ENCODE data around the gene YPEL5. TPM values are rescaled to one million over a fixed set of nuclear protein-coding genes. Genes with fewer than 3 reads are reported as not detected.

Gene YPEL5
- total RNA-seq, 1 experiment from 2014 or later = 14.8 TPM

- no peak for DNase-seq (ENCODE audit: low spot score)
Observed at GRCh38 chr2:30164131-30164925, 17.5 kb downstream of the YPEL5 start.

- peak; percentile 89 for DNase-seq (ENCODE audit: low spot score)
Observed at GRCh38 chr2:30165050-30165520, 18.3 kb downstream of the YPEL5 start.

- no peak for DNase-seq (ENCODE audit: low spot score)
Observed at GRCh38 chr2:30165617-30166016, 18.8 kb downstream of the YPEL5 start.

- DNase-seq (ENCODE audit: low spot score) = no peak
Observed at GRCh38 chr2:30172627-30173026, 25.8 kb downstream of the YPEL5 start.

GRCh38 chr2:30177440-30177839 lies 30.6 kb downstream of the YPEL5 start:
- no peak for DNase-seq (ENCODE audit: low spot score)

- no peak for DNase-seq (ENCODE audit: low spot score)
Observed at GRCh38 chr2:30177956-30178355, 31.1 kb downstream of the YPEL5 start.

GRCh38 chr2:30178618-30179434 lies 32.0 kb downstream of the YPEL5 start:
- DNase-seq (ENCODE audit: low spot score) = no peak

GRCh38 chr2:30179536-30179935 lies 32.7 kb downstream of the YPEL5 start:
- no peak for DNase-seq (ENCODE audit: low spot score)

- no peak for DNase-seq (ENCODE audit: low spot score)
Observed at GRCh38 chr2:30180226-30180625, 33.4 kb downstream of the YPEL5 start.

GRCh38 chr2:30181176-30181575 lies 34.4 kb downstream of the YPEL5 start:
- DNase-seq (ENCODE audit: low spot score) = no peak

GRCh38 chr2:30184035-30184434 lies 37.2 kb downstream of the YPEL5 start:
- DNase-seq (ENCODE audit: low spot score) = no peak

GRCh38 chr2:30185178-30185577 lies 38.4 kb downstream of the YPEL5 start:
- no peak for DNase-seq (ENCODE audit: low spot score)

GRCh38 chr2:30188292-30188691 lies 41.5 kb downstream of the YPEL5 start:
- no peak for DNase-seq (ENCODE audit: low spot score)

- no peak for DNase-seq (ENCODE audit: low spot score)
Observed at GRCh38 chr2:30190637-30191036, 43.8 kb downstream of the YPEL5 start.

- no peak for DNase-seq (ENCODE audit: low spot score)
Observed at GRCh38 chr2:30191107-30191506, 44.3 kb downstream of the YPEL5 start.

GRCh38 chr2:30191819-30192271 lies 45.0 kb downstream of the YPEL5 start:
- DNase-seq (ENCODE audit: low spot score) = no peak

- DNase-seq (ENCODE audit: low spot score) = no peak
Observed at GRCh38 chr2:30192314-30192713, 45.5 kb downstream of the YPEL5 start.

GRCh38 chr2:30193104-30193681 lies 46.4 kb downstream of the YPEL5 start:
- DNase-seq (ENCODE audit: low spot score) = no peak

GRCh38 chr2:30194421-30194820 lies 47.6 kb downstream of the YPEL5 start:
- no peak for DNase-seq (ENCODE audit: low spot score)

- DNase-seq (ENCODE audit: low spot score) = no peak
Observed at GRCh38 chr2:30195016-30195415, 48.2 kb downstream of the YPEL5 start.

- no peak for DNase-seq (ENCODE audit: low spot score)
Observed at GRCh38 chr2:30197570-30198192, 50.9 kb downstream of the YPEL5 start.

GRCh38 chr2:30201990-30202389 lies 55.2 kb downstream of the YPEL5 start:
- DNase-seq (ENCODE audit: low spot score) = no peak
